SKM-1 (cell line): ENCODE measurements around the gene FBXO9.
"Not testable (repeated sequence)": the region's sequence is repeated elsewhere in the genome, so short reads cannot be mapped to it uniquely, and the experiment has no call there.

Source experiments
- DNase-seq: peaks from one replicate; lab custom pipeline; 2025; ENCODE audit not compliant: unreplicated experiment; lab: John Stamatoyannopoulos, UW

Gene FBXO9

DNA sequence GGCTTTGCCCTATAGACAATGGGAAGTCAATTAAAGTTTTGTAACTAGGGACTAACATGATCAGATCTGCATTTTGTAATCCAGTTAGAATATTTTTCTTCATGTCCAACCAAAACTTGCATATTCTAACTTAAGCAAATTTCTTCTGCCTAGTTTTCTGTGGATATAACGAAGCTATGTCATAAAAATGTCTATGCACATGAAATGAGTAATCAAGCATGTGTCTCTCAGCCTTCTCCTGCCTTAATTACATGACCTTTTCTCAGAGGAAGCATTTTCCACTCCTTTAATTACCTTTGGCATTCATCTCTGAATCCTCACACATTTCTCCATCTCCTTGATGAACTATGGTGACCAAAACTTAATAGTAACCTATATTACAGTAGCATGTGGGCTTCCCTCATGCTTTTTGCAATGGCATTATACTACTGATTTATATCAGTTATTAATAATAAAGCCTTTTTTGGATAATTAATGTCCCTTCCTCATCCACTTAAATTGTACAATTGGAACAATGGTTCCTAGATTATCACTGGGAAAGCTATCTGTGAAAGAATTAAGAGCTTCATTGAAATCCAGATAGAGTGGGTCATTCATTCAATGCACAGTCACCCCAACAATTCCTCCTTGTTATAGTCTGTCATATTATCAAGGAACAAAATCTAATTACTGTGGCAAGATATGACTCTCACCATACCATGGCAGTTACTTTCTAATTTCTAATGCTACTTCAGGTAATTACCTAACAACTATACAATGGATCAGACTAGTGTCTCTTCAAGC is 19.1 kb upstream of the FBXO9 start:
- DNase-seq, result no peak

DNA sequence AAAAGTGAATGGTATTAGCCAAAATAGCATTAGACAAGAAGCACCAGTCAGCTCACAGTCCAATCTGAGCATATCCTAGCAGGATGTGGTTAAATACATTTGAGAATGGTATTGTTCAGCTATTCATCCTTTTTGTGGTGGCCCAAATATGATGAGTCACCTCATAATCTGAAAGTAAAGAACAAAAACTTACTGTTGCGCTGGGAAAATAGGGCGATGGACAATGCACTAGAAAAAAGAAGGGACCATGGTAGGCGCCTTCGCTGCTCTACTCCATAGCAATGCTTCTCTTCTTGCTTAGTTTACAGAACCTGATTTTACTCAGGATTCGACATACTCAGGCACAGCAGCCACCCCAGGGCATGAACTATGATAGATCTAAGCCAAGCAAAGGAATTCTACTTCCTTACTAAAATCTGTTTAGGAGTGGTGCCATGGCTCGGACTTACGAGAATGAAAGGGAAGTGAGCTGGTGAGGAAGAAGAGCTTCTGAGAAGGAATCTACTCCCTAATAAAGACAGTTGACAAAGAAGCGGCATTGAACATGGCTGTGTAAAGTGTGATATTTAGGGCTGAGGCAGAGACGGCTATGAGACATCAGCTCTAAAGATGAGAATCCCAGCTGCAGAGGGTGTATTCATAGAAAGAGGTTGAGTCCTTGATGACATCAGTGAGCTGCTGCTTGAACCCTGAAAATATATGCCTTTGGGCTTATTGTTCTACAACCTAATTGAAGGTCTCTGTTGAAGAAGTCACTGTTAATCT is 16.6 kb upstream of the FBXO9 start:
- DNase-seq, result no peak

DNA sequence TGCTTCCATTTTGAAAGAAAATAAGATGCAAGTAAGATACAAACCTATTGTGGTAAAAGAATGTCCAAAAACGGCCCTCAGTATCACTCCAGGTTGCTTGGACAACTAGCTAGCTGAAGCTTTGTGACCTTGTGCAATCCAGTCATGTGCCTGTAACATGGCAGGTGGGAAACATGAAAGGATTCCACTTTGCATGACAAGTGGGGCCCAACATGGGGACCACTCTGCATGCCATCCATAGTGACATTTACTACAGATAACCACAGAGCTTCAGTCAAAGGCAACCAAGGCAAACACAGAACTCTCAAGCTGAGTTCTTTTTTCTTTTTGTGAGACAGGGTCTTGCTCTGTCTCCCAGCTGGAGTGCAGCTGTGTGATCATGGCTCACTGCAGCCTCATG is 15.8 kb upstream of the FBXO9 start:
- no peak for DNase-seq

DNA sequence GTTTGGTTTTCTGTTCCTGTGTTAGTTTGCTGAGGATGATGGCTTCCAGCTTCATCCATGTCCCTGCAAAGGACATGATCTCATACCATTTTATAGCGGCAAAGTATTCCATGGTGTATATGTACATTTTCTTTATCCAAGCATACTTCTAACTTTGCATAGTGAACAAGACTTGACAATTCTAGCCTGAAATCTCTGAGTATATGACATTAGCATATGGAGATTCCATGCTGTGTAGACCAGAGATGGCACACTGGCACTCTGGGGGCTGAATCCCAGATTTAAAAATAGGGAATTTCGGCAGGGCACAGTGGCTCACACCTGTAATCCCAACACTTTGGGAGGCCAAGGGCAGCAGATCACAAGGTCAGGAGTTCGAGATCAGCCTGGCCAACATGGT is 13.1 kb upstream of the FBXO9 start:
- not testable (repeated sequence) for DNase-seq

DNA sequence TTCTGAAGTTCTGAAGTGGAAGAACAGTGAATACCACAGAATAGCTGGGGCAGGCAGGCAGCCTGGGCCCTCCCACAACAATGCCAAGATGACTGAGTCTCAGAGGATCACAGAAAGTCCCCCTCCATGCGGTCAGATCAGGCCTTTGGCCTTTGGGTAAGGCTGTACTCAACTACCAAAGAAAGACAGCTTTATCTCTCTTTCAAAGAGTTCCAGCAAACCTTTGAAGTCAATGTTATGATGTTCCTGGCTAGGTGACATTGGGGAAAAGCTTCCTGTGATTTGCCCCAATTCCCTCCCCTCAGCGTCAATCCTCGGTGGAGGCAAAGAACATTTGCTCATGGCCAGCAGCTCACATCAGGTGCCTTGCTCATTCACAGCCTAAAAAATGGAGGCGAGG is 10.7 kb upstream of the FBXO9 start:
- no peak for DNase-seq

DNA sequence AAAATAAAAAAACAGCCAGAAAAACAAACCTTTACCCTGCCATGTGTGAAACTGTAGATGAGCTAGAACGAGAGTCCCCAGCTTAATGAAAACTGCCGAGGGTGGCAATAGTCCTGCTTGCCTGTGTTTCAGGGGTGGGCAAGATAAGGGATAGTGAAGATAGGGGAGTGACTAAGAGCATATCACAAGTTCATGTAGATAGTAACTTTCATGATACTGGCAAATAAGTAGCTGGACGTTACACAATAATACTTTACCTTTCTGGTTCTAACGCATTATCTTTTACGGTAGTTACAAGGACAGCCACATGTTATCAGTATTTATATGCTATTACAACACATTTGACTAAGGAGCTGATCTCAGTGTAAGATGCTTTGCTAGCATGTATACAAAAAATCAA is 9.3 kb upstream of the FBXO9 start:
- DNase-seq, result no peak

DNA sequence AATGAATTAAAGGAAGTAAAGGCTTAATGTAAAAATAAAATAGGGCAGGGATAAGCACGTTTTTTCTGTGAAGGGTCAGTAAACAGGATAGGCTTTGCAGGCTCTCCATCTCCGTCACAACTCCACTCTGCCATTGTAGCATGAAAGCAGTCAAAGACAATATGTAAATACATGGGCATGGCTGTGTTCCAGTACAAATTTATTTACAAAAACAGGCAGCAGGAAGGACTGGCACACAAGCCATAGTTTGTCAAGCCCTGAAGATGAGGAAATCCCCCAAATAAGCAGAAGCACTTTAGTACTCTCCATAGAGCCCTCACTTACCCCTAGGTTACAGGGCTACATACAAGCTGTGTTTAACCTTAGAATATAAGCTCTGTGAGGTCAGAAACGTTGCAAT is 8.9 kb upstream of the FBXO9 start:
- DNase-seq, result no peak

DNA sequence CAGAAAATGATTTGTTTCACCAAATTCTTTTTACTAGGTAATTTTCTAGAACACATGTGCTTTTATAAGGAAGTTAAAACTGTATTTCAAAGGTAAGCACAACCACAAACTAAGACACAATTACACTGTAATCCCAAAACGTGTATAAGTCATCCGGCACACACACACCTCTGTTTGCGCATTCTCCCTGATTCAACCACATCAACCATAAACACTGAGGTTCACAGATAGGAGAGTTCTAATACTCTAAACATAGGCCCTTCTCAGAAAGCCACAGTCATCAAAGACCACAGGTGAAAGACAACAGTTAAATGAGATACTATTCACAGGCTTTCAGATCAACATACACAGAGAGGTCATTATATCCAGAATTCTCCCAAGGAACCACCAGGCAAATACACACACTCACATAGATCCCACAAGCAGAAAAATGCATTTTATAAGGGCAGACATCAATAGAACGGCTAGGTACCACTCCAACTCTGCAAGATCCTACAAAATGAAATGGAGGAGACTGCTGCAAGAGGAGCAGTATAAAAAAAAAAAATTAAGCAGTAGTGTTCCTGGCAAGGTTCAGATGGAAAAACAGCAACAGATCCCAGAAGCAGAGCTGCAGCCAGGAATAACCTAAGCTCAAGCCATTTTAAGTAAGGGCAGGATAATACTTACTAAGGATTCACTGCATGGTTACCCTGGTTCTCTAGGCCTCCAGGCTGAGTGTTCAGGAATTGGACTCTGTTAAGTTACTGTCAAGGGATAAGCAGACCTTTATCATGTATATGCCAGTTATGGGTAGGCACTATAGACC is 6.6 kb upstream of the FBXO9 start:
- DNase-seq, result no peak

DNA sequence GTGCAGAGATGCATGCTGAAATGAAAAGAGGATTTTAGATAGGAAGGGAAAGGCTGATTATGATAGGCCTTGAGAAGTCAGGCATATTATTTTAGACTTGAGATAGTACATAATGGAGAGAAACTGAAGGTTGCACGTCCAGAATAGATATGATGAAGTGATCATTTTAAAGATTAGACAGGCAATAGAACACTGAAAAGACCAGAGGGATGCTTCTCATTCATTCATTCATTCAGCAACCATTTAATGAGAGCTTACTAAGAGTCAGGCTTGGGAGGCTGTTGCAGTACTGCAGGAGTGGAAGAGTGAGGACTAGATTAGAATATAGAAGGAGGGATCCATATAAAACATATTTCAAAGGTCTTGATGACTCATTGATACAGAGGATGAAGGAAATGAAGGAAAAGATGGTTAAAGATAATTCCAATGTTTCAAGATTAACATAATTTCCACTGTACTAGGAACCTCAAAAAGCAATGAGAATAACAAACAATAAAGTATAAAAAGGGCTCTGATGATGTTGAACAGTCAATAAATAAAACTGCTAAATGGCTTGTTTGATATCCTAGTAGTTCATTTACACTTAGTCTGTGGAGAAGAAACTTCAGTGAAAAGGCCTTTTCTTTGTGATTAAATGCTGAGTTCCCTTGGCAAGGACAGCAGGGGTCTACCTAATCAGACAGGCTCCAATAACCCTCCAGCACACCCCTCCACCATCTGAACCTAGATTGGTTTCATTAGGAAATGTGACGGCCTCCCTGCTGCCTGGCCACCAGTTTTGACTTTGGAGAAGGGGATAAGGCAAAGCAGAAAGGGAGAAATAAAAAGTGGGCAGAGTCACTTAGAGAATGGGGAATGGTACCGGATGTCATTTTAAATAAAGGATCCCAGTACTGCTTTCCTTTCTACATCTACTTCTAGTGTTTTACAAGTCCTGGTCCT is 5.3 kb upstream of the FBXO9 start:
- no peak for DNase-seq

DNA sequence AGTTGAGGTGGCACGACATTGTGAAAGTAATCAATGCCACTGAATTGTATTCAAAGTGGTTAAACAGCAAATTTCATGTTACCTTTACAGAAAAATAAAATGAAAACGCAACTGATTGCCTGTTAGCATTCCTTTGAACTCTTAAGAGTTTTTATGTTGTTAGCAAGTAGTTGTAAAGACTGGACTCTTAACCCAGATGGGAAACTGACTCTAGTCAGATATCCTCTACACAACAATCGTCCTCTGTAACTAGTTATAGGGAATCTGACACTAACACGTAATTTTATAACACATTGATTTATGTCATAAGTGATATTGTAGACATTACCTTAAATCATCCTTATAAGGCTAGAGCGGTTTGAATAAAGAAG is 3.0 kb upstream of the FBXO9 start:
- DNase-seq, result no peak

DNA sequence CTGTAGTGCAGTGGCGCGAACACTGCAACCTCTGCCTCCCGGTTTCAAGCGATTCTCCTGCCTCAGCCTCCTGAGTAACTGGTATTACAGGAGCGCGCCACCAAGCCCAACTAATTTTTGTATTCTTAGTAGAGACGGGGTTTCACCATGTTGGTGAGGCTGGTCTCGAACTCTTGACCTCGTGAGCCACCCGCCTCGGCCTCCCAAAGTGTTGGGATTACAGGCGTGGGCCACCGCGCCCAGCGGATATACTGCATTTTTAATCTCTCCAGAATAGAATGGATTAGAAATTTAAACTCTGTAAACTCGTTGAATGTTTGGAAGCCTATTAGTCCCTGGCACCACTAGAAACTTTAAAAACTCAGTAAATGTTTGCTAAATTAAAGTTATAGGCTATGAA is 949 bp upstream of the FBXO9 start:
- not testable (repeated sequence) for DNase-seq

DNA sequence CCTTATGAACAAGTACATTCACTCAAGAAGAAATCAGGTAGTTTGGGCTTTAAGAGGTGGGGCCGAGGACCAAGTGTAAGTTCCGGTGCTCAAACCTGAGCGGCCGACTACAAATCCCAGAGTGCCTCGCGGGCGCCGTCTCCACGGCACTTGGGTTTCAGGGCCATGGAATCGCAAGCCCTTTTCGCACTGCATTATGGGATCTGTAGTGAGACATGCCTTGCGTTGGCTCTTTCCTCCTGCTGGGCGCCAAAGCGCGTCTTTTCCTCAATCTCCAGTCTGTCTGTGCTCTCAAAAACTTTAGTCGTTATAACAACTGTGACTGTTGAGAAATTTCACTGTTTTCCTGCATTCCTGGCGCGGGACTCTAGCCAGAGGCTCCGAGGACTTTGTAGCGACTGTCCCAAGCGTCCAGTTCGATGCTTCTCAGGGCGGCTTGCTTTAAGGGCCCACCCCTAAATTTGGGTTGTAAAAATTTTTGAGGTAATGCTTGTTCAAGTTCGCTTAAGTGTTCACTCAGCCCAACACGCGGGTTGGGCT is 408 bp upstream of the FBXO9 start:
- peak; percentile 94 for DNase-seq

DNA sequence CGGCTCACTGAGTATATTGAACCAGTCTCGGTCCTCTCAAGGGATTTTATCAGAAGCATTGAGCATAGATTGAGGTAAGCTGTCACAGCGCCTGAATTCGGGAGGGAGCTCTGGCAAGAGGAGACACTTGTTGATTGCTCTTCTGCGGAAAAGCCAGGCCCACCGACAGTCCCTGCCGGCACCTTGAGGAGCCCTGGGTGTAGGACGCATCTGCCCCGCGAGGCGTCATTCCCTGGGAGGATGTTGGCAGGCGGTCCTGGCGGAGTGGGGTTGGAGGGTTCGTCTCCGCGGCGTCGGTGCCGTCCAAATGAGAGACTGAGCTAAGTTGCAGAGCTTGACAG is 843 bp downstream of the FBXO9 start:
- no peak for DNase-seq

DNA sequence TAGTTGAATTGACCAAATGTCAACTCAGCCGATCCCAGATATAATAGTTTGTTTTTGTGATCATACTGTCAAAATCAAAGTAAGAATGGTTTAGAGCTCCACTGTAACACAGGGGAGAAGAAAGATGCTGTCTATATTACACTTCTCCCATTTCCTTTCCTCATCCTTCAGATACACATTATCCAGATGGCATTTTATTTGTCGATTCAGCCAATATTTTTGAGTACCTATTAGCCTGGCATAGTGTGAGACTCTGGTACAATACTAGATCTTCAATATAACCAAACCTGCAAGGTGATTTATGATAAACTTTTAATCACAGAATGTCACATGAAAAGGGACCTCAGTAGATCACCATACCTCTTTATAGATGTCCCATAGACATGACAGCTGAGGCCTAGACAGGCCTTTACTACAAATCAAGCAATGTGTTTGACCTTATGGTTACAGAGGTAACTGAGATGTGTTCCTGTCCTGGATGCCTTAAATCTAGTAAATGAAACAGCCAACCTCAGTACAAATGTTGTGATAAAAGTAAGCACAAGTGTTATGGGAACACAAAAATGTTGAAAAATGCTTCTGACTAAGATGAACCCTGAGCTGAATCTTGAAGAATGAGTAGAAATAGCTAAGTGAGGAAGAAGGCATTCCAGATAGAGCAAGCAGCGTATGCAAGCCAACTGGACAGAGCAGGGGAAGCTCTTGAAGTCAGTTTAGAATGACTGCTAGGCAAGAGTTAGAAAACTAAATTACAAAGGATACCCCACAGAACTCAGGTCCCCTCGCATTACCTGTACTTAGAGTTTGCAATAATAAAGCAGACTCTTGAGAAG is 1.9 kb downstream of the FBXO9 start:
- no peak for DNase-seq

DNA sequence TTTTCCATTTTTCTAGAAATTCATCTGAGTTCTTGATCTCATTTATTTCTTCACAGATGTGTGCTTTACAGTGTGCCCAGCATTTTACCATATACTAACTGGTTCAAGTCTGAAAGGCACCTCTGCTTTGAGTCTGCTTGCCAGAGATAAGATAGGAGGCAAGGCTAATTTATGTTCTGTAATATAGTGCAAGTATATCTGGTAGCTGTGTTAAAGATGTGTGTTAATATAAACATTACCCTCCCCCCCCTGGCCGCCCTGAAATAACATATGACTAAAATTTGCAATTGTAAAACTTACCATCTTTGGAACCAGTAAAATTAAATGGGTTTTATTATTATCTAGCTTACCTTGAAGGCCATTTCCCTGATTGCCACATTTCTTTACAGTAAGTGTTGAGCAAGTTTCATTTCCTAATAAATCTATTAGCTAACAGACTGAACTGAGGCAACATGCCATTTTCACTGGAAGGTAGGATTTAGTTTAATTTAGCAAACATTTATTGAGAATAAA is 2.7 kb downstream of the FBXO9 start:
- DNase-seq, result no peak

DNA sequence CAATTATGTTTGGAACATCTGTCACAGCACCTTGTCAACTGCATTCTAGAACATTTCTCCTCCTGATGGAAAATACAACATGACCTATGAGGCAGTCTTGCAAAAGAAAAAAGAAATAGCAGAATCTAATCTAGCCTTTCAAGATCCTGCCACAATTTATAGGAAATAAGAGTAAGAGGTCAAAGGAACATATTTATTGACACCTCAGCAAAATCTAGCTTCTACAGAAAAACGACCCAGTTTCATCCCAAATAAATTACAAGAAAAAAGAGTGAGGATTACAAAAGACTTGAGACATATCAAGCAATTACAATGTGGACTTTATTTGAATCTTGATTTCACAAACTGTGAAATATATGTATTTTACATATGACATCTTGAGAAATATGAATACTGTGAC is 4.2 kb downstream of the FBXO9 start:
- no peak for DNase-seq

DNA sequence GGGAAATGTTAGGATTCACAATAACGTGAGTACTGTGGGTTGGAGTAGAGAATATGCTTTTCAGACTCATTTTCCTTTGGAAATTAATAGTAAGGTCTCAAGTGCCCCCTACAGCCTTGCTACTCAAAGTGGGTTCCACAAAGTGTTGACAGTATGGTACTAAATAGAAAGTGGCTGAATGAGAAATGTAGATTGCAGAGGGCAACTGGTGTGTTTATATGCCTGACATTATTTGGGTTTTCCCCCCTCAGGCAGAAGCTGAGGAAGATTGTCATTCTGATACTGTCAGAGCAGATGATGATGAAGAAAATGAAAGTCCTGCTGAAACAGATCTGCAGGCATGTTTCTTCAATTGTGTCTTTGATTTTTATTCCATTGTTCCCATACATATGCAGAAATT is 5.6 kb downstream of the FBXO9 start:
- DNase-seq, result no peak

DNA sequence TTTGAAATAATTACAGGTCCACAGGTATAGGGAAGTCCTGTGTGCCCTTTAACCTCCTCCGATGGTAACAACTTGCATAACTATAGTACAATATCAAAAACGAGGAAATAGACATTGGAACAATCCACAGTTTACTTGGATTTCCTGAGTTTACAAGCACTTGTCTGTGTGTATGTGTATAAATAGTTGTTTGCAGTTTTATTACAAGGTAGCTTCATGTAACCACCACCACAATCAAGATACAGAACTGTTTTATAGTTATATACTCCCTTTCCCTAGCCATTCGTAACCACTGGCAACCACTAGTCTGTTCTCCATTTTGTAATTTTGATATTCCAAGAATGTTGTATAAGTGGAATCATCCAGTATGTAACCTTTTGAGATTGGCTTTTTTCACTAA is 9.1 kb downstream of the FBXO9 start:
- DNase-seq, result no peak

DNA sequence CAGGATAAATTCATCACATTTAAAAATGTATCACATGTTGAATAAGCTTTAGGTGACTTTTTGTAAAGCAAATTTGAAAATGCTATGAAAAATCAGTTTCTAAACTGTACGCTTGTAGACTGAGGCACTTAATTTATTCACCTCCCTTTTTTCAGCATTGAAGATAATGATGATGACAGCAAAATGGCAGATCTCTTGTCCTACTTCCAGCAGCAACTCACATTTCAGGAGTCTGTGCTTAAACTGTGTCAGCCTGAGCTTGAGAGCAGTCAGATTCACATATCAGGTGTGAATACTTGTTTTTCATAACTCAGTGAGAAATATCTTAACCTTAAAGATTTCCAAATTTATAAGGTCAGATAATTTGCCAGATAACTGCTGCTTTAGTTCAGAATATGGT is 15.6 kb downstream of the FBXO9 start:
- DNase-seq, result no peak

DNA sequence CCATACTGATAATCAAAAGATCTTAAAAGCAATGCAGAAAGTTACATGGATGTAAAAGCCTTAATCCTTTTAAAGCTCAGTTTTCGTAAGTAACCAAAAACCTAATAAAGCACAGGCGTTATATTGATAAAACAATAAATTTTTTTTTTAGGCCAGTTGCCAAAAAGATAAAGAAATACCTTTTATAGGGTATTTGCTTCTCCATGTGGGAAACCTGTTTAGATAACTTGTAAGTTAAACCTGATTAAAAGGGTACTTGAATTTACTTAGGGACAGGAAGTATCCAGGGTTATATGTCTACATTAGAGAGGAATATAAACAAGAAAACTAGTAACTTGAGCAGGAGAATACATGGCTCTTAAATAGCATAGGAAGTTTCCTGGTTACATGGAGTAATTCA is 21.1 kb downstream of the FBXO9 start:
- no peak for DNase-seq
